ENCODE results near the gene FGFBP3.
"Not testable (repeated sequence)": the region's sequence is repeated elsewhere in the genome, so short reads cannot be mapped to it uniquely, and the experiment has no call there.

FGFBP3 gene

DNA sequence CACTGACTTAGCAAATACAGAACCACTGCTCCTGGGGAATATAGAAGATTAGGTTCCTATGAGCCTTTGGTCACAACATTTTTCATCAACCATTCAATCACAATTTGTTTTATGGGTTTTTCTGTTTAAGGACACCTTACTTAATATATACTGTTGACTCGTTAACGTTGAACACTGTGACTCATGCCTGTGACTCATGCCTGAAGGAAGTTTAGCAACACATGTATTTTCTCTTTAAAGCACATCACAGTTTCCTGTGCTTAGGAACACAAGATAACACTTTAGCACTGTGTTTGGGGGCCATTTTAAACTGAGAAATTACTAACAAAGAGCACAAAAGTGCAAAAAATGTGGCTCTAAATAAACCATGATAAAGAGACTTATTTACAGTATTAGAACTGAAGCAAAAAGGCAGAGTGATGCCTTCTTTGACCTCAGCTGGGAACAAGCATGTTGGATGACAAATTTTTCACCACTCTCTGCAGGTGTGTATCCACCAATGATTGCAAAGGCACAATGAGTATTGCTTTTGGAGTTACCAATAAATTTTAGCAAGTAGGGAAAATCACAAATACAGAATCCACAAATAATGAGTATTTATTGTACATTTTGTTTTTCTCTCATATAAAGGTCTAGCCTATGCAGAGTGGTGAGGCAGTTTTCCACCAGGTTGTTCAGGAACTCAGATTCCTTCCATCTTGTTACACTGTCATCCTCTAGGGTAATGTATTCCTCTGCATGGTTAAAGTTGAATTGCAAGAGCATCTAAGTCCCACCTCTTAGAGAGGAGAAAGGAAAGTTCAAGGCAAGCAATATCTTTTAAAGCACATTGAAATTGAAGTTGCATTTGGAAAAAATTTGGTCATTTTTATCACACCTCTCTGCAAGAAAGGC, 7.3 kb downstream of the FGFBP3 start:
- in situ Hi-C loops (cut with HindIII; ENCODE audit: low sequenced_read_pairs), result no loop called here

- in situ Hi-C loops (cut with HindIII; ENCODE audit: low sequenced_read_pairs), result no loop called here
Observed at GRCh38 chr10:91897421-91897820, 11.9 kb downstream of the FGFBP3 start.

DNA sequence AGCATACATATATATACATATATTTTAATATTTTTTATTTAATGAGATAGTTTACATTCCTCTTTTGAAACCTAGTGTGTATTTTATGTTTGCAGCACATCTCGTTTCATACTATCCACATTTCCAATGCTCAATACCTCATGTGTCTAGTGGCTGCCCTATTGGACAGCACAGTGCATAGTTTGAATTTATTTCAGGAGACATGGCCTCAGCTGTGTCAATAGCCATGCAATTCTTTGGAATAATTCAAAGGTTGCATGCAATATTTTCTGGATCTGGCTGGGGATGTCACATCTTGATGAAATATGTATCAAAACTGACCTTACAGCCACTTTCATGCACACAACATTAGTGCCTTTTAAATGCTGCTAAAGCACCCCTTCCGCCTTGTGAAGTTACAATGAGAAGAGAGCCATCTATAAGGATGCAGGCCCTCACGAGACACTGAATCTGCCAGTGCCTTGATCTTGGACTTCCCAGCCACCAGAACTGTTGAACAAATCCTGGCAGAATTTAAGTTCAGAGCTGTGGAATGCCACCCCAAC, 13.0 kb downstream of the FGFBP3 start:
- in situ Hi-C loops (cut with HindIII; ENCODE audit: low sequenced_read_pairs), result no loop called here

- in situ Hi-C loops (cut with HindIII; ENCODE audit: low sequenced_read_pairs), result not testable (repeated sequence)
Observed at GRCh38 chr10:91894261-91894685, 15.0 kb downstream of the FGFBP3 start.

DNA sequence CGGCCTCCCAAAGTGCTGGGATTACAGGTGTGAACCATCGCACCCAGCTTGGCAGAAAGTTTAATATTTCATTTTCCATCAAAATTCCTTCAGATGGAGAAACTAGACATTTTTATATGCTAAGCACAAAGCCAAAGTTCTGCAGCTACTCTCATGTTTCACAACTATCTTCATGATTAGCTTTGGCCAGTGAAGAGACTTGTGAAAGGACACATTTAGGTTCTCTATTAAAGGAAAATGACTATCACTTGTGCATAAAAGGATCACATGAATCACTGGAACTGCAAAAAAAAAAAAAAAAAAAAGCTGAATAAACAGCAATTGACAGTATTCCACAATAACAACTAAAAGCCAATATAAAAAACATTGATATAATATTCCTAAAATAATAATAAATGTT, 16.2 kb downstream of the FGFBP3 start:
- in situ Hi-C loops (cut with HindIII; ENCODE audit: low sequenced_read_pairs), result no loop called here

DNA sequence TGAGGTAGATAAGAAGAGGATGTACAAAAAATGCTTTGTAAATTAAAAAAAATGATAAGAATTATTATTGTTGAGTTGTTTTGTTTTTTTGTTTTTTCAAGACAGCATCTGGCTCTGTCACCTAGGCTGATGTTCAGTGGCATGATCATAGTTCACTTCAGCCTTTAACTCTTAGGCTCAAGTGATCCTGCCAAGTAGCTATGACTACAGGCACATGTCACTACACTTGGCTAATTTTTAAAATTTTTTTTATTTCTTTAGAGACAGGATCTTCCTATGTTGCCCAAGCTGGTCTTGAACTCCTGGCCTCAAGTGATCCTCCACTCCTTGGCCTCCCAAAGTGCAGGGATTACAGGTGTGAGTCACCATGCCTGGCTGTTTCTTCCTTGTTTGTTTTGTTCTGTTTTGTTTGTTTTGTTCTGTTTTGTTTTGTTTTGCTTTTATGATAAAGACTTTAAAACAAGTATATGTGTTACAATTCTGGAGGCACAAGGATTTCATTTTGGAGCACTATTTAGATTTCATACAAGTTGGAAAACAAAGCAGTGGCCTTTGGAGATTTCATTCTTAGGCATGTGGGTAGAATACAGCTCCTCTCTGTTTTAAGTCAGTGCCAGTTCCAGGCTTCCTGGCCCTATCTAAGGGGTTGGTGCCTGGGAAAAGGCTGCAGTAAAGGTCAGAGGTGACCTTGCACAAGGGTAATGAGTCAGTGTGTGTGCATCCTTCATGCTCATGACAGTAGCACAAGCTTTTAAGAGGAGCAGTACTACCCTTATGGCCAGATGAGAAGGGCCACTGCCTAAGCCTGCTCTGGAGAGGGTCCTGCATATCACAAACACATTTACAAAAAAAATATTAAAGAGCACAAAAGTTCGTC, 17.9 kb downstream of the FGFBP3 start:
- in situ Hi-C loops (cut with HindIII; ENCODE audit: low sequenced_read_pairs), result no loop called here

DNA sequence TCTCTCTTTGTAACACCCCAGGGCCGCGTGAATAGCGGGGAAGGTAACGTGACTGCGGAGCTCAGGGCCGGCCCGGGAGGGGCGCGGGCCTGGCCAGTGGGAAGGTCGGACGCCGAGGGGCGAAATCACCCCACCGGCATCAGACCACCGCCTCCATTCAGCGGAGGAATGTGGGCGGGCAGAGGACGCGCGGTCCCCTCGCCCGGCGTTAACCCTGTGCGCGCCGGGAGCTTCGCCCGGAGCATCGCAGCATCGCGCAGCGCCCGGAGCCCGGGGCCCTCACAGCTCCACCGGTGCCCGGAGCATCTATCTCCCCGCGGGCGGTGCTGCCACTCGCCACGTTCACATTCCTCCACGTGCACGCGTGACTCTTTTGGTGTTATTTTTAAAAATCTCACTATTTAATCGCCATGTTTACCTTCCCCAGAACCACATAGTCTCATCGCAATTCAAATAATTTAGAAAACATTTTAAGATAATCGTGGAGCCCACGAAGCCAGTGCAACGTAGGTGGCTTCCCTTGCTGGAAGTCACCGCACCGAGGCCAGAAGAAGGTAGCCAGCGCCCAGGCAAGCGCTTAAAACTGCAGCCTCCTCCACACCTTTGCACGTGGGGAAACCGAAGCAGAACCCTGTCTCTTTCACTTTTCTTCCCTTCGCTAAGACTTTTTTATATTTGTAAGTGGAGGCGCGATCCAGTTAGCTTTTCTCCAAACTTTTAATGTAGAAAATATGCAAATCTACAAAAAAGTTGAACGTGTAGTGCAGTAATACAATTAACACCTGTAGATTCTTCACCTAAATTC, 21.8 kb downstream of the FGFBP3 start:
- in situ Hi-C loops (cut with HindIII; ENCODE audit: low sequenced_read_pairs), result no loop called here

GRCh38 chr10:91886954-91887271, 22.4 kb downstream of the FGFBP3 start:
- in situ Hi-C loops (cut with HindIII; ENCODE audit: low sequenced_read_pairs), result no loop called here

DNA sequence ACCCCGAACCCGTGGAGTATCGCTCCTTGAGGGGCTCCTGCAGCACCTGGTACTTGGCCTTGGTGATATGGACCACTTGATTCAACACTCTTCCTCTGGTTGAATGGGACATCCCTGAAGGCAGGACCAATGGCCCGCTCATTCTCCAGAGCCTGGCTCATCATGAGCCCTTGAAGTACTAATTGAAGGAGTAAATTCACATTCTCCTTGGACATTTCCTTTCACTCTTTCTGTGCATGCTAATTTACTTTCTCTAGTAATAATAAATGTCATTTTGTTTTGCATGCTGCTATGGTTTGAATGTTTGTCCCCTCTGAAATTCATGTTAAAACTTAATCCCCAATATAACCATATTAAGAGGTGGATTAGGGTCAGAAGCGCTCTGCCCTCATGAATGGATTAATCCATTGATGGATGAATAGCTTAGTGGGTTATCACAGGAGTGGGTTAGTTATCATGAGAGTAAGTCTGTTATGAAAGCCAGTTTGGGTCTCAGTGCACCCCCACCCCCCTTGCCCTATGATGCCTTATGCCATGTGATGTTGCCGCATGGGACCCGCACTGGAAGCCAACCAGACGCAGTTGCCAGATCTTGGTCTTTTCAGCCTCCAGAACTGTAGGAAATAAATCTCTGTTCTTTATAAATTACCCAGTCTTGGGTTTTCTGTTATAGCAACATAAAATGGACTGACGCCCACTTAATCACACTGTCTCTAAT, 23.8 kb downstream of the FGFBP3 start:
- in situ Hi-C loops (cut with HindIII; ENCODE audit: low sequenced_read_pairs), result no loop called here

GRCh38 chr10:91884536-91884935, 24.8 kb downstream of the FGFBP3 start:
- in situ Hi-C loops (cut with HindIII; ENCODE audit: low sequenced_read_pairs), result no loop called here

DNA sequence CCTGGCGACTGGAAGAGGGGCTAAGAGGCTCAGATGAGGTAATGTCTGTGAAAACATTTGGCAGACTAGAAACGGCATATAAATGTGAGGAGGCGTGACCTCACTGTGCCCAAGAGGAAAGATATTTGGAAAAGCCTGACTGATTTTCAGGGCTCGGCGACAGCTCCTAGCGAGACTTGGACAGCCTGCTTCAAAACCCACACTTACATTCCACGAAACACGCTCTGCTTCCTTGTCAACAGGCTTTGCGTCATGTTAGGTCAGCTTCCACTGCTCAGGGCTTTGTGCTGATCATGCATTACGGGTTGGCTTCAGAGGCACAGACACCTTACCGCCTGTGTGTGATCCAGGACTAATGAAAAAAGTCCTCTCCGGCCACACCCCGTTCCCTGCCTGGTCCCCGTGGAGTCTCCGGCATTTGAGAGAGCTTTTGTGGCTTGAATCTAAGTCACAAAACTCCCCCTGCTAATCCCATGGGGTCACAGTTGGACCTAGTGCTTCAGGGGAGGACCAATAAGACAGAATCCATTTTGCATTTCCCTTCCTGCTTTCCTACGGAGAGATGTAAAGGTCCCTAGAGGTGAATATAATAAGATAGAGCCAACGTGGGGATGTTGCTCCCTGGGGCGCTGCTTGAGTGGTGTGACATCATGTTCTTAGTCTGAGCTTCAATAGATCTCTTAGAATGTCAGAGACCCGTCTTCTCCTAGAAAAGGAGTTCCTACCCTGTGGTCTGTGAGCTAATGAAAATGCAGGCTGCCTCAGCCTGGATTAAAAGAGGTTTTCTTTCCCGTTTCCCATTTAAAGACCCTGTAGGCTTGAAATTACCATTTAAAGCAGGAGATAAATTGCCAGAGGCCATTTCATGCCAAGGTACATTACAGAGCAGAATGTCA, 25.5 kb downstream of the FGFBP3 start:
- in situ Hi-C loops (cut with HindIII; ENCODE audit: low sequenced_read_pairs), result no loop called here

DNA sequence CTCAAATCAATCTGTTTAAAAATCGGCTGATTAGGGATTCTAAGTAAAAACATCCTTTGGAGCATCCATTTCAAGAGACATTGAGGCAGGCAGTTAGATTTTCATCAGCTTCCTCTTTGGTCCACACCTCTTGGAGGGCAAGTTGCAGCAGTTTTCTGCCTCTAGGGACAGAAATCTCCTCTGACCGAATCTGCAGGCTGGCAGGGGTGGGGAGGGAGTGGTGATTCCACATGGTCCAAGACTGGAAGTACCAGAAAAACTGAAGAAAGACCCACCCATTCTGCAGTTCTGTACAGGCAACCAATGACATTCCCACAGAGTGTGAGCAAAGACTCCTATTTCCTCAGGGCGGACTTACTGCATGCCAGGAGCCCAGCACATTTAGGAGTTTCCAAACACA, 29.0 kb downstream of the FGFBP3 start:
- in situ Hi-C loops (cut with HindIII; ENCODE audit: low sequenced_read_pairs), result no loop called here

GRCh38 chr10:91879515-91880170, 29.6 kb downstream of the FGFBP3 start:
- in situ Hi-C loops (cut with HindIII; ENCODE audit: low sequenced_read_pairs), result no loop called here

GRCh38 chr10:91875779-91876178, 33.5 kb downstream of the FGFBP3 start:
- in situ Hi-C loops (cut with HindIII; ENCODE audit: low sequenced_read_pairs), result no loop called here

DNA sequence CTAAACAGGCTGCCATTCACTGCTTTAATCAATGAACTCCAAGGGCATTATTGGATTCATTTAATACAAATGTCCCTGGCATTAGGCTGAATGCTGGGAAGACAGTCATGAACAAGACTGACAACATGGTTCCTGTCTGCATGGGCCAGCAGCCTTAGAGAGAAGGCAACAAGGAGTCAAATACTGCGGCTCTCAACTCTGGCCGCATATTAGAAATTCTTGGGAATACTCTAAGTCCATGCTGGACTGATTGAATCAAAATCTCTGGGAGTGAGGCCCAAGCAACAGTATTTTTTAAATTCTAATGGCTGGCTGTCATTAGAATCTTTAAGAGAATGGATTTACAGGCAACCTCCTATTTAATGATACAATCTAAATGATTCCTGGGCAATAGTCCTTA, 34.1 kb downstream of the FGFBP3 start:
- in situ Hi-C loops (cut with HindIII; ENCODE audit: low sequenced_read_pairs), result no loop called here

DNA sequence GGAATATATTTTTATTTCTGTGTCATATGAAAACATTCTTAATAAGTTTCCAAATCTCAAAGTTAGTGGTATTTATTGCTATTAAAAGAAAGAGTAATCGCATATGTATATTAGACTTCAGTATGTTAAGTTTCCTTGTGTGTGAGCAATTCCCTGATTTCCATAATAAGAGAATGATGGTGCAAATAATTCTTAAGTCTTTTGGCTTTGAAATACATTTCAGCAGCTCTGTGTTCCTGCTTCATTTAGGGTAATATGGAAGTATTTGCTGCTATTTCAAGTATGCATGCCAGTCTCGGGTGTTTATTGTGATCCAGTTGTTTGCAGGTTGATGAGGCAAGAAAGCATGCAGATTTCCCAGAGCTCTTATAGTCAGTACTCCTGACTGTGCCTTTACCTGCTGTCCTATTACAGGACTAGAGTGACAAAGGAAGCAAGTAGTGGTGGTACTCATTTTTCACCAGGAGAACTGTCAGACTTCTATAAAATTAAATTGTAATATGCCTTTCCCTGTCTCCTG, 43.7 kb downstream of the FGFBP3 start:
- in situ Hi-C loops (cut with HindIII; ENCODE audit: low sequenced_read_pairs), result no loop called here

DNA sequence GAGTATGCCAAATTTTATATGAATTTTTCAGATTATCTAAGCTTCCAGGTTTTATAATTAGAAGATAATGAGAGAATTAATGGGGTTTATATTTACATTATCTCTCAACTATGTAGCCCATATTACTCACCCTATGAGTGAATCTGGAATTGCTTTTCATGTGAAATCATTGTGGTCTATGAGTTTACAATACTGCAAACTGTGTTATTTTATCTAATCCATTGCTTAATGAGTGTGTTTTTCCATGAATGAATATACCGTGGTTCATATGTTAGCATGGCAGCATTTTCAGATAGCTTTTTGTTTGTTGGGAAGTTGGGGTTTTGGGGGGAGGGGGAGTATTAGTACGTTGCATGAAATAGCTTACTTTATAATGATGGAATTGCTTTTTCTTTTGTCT, 44.5 kb downstream of the FGFBP3 start:
- in situ Hi-C loops (cut with HindIII; ENCODE audit: low sequenced_read_pairs), result no loop called here

DNA sequence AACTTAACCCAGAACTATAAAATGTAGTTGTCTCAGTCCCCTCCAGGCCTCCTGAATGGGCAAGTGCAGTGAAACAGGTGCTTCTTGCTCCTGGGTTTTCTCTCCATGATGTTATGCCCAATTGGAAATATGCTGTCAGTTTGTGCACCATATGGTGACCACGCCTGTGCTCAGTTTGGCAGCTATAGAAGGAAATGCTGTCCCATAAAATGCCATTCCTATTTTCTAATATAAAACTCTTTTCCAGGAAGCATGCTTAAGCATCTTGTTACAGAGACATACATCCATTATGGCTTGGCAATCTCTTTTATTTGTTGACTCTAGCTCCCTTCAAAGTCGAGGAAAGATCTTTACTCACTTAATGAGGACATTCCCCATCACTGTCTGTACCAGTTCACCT, 45.2 kb downstream of the FGFBP3 start:
- in situ Hi-C loops (cut with HindIII; ENCODE audit: low sequenced_read_pairs), result no loop called here

DNA sequence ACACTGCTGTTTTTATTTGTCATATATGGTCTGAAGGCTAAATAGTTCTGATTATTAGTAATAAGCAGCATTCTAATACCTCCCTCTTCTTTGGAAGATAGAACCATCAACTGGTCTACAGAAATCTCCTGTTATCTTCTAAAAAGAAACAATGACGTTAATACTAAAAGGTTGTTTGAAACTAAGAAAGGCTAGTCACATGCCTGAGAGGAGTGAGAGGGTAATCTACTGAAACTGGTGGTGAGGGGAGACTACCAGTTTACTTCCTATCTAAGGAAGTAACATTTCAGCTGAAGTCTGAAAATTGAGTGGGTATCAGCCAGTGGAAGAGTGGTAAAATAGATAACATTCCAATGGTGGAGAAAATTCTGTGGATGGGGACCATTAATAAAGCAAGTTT, 48.4 kb downstream of the FGFBP3 start:
- in situ Hi-C loops (cut with HindIII; ENCODE audit: low sequenced_read_pairs), result no loop called here
